Spleen (tissue), 7 donors: Measurements from ENCODE around the gene PACS2.

ENCODE experiments used
- CTCF ChIP-seq, 11 experiments: fragments of 200-600 bp in 7 of 11; fragments of 450-650 bp in 4 of 11; sonication (generic) in 4 of 11; IDR thresholded peaks in 8 of 11; conservative IDR thresholded peaks in 3 of 11; 1 replicate in 7 of 11; 2 replicates in 4 of 11; pipeline versions ENCODE4 v1.4.0 to v1.8.0; 2016 to 2021; ENCODE audit warnings: antibody characterized with exemption in 11 of 11, inconsistent platforms in 4 of 11, mild to moderate bottlenecking in 1 of 11
- POLR2A ChIP-seq, 3 donors: fragments of 450-650 bp; IDR thresholded peaks; one replicate each; pipeline ENCODE4 v1.5.1; 2017; ENCODE audit warnings: antibody characterized with exemption in 3 of 3, mild to moderate bottlenecking in 1 of 3
- donor health status: DM: no; HTN: no; CAD: no; lungs with moderate emphysema.
- donor health status: DM: no; HTN: no; CAD: no.
- donor health status: DM: no; HTN: no; CAD: no.

GRCh38 chr14:105368426-105368825 is 53.9 kb downstream of the PACS2 start:
- TF ChIP-seq CTCF (IDR thresholded peaks at IDR 0.05 in 8 of 11, conservative IDR thresholded peaks at IDR 0.05 in 3 of 11) (no peak), POLR2A (IDR thresholded peaks at IDR 0.05) (no peak)
